Thoracic aorta (tissue), 2 donors: ENCODE measurements around the gene SLC34A2. TPM values are rescaled to one million over a fixed set of nuclear protein-coding genes. Genes with fewer than 3 reads are reported as not detected.

Source experiments
- ATAC-seq: fragments of 150-250 bp; one replicate; pipeline ENCODE4 v1.8.0; 2017; ENCODE audit warnings: low read depth; ENCODE audit not compliant: insufficient number of reproducible peaks, low FRiP score
- DNase-seq: peaks from one replicate; pipeline ENCODE4 v3.0.0-alpha.2; 2020; ENCODE audit warnings: low spot score
- H3K27ac ChIP-seq, 2 donors: fragments of 200-600 bp; sonication (generic); 1 replicate in 1 of 2; 2 replicates in 1 of 2; pipeline ENCODE4 v1.5.1; 2016; ENCODE audit warnings: mild to moderate bottlenecking in 2 of 2, moderate library complexity in 2 of 2
- H3K27me3 ChIP-seq: fragments of 200-600 bp; sonication (generic); replicated peaks from 2 replicates; pipeline ENCODE4 v1.6.0; 2016; ENCODE audit warnings: mild to moderate bottlenecking; ENCODE audit not compliant: insufficient read depth
- H3K36me3 ChIP-seq: fragments of 200-600 bp; sonication (generic); one replicate; pipeline ENCODE4 v1.5.1; 2016
- H3K4me1 ChIP-seq, 2 donors: fragments of 200-600 bp; sonication (generic); 1 replicate in 1 of 2; 2 replicates in 1 of 2; pipeline versions ENCODE4 v1.5.1 to v1.6.0; 2016; ENCODE audit warnings: low read depth in 2 of 2, mild to moderate bottlenecking in 1 of 2; ENCODE audit not compliant: control insufficient read depth in 1 of 2
- H3K4me3 ChIP-seq: fragments of 200-600 bp; sonication (generic); 2 replicates; pipeline ENCODE4 v1.5.1; 2016; ENCODE audit warnings: mild to moderate bottlenecking
- H3K9me3 ChIP-seq: fragments of 200-600 bp; sonication (generic); 2 replicates; pipeline ENCODE4 v1.5.1; 2016
- total RNA-seq, 2 donors: library from RNA; depleted of rRNA; stranded (reverse); fragments of >200 nt; gene quantifications; one replicate each; pipeline versions ENCODE4 v1.1.0 to v1.2.3, GENCODE V29; 2016
- TF ChIP-seq, protein P1 (sequence below): fragments of 200-600 bp; sonication (generic); IDR thresholded peaks from one replicate; pipeline ENCODE4 v1.5.1; 2019; ENCODE audit warnings: antibody characterized with exemption

The SLC34A2 gene
- total RNA-seq, 2 donors from 2014 or later, result not detected

GRCh38 chr4:25687773-25688172, 32.1 kb downstream of the SLC34A2 start:
- peaks cover 5% of the 10 kb centered on the region for H3K9me3 ChIP-seq
- H3K27ac ChIP-seq, result no peak overlapping the region
- DNase-seq (no peak), ATAC-seq (no peak)
- H3K4me1 ChIP-seq, result no peaks in the 10 kb centered on the region
- H3K27me3 ChIP-seq, result no peaks in the 10 kb centered on the region
- no peak overlapping the region for H3K4me3 ChIP-seq
- H3K36me3 ChIP-seq, result no peaks in the 10 kb centered on the region
- TF ChIP-seq, protein P1, sequence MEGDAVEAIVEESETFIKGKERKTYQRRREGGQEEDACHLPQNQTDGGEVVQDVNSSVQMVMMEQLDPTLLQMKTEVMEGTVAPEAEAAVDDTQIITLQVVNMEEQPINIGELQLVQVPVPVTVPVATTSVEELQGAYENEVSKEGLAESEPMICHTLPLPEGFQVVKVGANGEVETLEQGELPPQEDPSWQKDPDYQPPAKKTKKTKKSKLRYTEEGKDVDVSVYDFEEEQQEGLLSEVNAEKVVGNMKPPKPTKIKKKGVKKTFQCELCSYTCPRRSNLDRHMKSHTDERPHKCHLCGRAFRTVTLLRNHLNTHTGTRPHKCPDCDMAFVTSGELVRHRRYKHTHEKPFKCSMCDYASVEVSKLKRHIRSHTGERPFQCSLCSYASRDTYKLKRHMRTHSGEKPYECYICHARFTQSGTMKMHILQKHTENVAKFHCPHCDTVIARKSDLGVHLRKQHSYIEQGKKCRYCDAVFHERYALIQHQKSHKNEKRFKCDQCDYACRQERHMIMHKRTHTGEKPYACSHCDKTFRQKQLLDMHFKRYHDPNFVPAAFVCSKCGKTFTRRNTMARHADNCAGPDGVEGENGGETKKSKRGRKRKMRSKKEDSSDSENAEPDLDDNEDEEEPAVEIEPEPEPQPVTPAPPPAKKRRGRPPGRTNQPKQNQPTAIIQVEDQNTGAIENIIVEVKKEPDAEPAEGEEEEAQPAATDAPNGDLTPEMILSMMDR, result no peak

DNA sequence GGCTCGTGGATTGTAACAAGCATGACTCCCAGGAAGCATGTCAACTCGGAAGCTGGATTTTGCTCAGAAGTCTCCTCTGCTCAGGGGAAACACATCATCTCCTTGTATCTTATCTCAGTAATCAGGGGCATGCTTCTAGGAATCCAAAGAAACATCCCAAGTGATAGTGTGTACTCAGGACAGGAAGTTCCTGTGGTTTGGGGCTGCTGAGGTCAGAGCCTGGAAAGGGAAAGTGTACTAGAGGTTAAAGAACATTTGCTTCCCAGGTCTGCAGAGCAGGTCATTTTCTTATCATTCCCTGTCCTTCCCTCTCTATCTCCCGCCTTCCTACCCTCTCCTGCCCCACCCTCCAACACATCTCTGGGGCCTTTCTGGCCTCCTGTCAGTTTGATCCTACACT, 38.8 kb downstream of the SLC34A2 start:
- no peak for ATAC-seq
- no peak overlapping the region for H3K27ac ChIP-seq
- DNase-seq, result no peak
- TF ChIP-seq, protein P1, result no peak
- peaks cover 5% of the 10 kb centered on the region for H3K9me3 ChIP-seq
- H3K4me1 ChIP-seq, result no peaks in the 10 kb centered on the region
- H3K27me3 ChIP-seq, result no peaks in the 10 kb centered on the region
- H3K36me3 ChIP-seq, result no peaks in the 10 kb centered on the region
- H3K4me3 ChIP-seq, result no peak overlapping the region

DNA sequence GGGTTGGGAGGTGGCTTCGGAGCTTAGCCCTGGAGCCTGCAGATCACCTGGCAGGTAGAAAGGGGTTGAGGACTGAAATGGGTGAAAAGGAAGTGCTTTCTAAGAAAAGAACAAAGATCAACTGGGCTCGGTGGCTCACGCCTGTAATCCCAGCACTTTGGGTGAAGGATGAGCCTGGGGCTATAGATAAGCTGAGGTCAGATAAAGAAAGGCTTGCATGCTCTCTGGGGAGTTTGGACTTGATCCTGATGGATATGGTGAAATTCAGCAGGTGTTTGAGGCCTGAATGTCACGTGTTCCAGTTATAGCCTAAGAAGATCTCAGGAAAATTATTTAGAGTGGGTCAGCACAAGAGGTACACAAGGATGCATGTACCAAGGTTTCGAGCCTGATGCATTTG, 40.8 kb downstream of the SLC34A2 start:
- DNase-seq, result no peak
- no peak for ATAC-seq
- TF ChIP-seq, protein P1, result no peak
- no peak overlapping the region for H3K27ac ChIP-seq
- H3K4me1 ChIP-seq, result no peaks in the 10 kb centered on the region
- H3K9me3 ChIP-seq, result peaks cover 2% of the 10 kb centered on the region
- H3K27me3 ChIP-seq, result no peaks in the 10 kb centered on the region
- H3K36me3 ChIP-seq, result no peaks in the 10 kb centered on the region
- H3K4me3 ChIP-seq, result no peak overlapping the region

DNA sequence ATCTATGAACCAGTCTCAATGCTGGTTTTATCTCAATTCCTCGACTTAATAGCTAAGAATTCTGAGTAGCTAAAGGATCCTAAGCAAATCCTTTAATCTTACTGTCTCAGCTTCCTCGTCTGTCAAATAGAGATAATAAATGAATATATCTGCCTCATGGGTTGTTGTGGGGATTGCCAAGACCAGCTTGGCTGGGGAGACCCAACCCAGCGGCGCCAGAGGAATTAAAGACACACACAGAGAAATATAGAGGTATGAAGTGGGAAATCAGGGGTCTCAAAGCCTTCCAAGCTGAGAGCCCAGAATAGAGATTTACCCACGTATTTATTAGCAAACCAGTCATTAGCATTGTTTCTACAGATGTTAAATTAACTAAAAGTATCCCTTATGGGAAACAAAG, 41.9 kb downstream of the SLC34A2 start:
- H3K4me1 ChIP-seq, result no peaks in the 10 kb centered on the region
- TF ChIP-seq, protein P1, result no peak
- no peaks in the 10 kb centered on the region for H3K27me3 ChIP-seq
- H3K4me3 ChIP-seq, result no peak overlapping the region
- no peak for ATAC-seq
- no peaks in the 10 kb centered on the region for H3K36me3 ChIP-seq
- H3K9me3 ChIP-seq, result no peaks in the 10 kb centered on the region
- DNase-seq, result no peak
- no peak overlapping the region for H3K27ac ChIP-seq

DNA sequence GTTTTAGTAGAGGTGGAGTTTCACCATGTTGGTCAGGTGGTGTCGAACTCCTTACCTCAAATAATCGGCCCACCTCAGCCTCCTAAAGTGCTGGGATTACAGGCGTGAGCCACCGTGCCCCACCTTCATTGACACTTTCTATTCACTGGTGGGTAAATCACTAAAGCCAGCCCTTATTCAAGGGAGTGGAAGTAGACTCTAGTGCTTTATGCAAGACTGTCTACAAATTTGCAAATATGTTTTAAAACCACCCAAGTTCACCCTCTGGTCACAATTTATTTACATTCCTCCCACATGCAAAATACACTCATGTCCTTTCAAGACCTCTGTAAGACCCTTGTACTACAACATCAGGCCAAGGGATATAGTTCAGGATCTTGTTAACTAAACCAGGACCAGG, 45.0 kb downstream of the SLC34A2 start:
- ATAC-seq, result no peak

More for the DNA sequence above, 45.0 kb downstream of the SLC34A2 start:
- TF ChIP-seq, protein P1, result no peak
- Histone ChIP-seq H3K36me3 (no peaks in the 10 kb centered on the region), H3K27ac (no peak overlapping the region), H3K4me3 (no peak overlapping the region), H3K9me3 (no peaks in the 10 kb centered on the region), H3K4me1 (no peaks in the 10 kb centered on the region), H3K27me3 (no peaks in the 10 kb centered on the region)
- no peak for DNase-seq
